ENCODE measurements around the gene GSN.

DNA sequence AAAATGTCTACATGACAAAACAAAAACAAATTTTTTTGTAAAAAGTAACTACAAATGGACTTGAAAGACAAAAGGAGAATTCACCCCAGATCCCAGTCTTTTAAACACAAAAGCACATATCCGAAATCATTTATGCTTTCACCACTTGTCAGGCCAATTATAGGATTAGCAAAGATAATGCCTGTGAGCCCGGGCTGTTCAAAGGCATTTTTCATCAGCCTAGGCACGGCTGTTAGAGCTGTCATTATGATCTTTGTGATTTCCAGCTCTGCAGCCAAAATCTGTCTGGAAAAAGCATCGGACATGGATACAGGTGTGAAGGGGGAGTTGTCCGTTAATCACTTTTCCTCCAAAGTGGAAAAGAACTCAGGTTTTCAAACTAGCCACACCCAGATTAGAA lies 42.7 kb upstream of the GSN start:
- TF ChIP-seq EZH2 (IDR thresholded peaks at IDR 0.05; ENCODE audit: low read depth, low read length, severe bottlenecking) (no peak), CTCF (IDR thresholded peaks at IDR 0.05; ENCODE audit: control extremely low read depth in 1 of 3, insufficient read depth in 1 of 3, low read depth in 1 of 3, low read length in 3 of 3) (no peak), HDAC2 (IDR thresholded peaks at IDR 0.05; ENCODE audit: borderline replicate concordance in 1 of 2, low read depth in 2 of 2, low read length in 2 of 2) (no peak), ZNF274 (IDR thresholded peaks at IDR 0.05; ENCODE audit: borderline replicate concordance, extremely low read depth, low read length) (no peak), CREB1 (IDR thresholded peaks at IDR 0.05) (no peak), JUN (IDR thresholded peaks at IDR 0.05; ENCODE audit: low read depth, low read length) (no peak), JUND (IDR thresholded peaks at IDR 0.05; ENCODE audit: low read length) (no peak), POLR2AphosphoS5 (IDR thresholded peaks at IDR 0.05; ENCODE audit: low read depth, low read length) (no peak), SAP30 (IDR thresholded peaks at IDR 0.05; ENCODE audit: insufficient read depth, insufficient replicate concordance, low read length) (no peak), SIX5 (IDR thresholded peaks at IDR 0.05; ENCODE audit: low read depth, low read length) (no peak), PHF8 (conservative IDR thresholded peaks at IDR 0.05; ENCODE audit: low read depth, low read length) (no peak)
- TF ChIP-seq, protein P1, sequence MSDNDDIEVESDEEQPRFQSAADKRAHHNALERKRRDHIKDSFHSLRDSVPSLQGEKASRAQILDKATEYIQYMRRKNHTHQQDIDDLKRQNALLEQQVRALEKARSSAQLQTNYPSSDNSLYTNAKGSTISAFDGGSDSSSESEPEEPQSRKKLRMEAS (IDR thresholded peaks at IDR 0.05) = no peak

All from H1 (cell line).